ENCODE data around the gene PRKG2. TPM values are rescaled to one million over a fixed set of nuclear protein-coding genes. Genes with fewer than 3 reads are reported as not detected.

Gene PRKG2
- total RNA-seq, 2 experiments from 2014 or later: 0.27 to 0.39 TPM

DNA sequence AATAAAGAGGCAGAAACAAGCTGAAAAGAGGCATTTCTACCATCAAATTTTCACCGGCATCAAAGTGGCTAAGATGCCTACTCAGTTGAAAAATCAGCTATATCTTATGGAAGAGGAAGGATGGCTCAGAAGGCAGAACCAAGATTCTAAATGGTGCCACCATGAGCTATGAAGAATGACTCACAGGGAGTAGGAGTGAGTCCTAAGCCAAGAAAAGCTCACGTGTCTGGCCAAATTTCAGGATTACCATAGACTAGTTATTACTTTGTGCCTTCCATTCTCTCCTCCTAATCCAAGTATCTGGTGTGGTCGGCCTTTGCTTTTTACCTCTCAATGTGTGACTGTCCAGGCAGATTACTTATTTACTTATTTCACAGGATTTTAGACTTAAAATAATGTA lies 129.7 kb downstream of the PRKG2 start:
- no peak for DNase-seq
- no peak for ATAC-seq (ENCODE audit: poor library complexity)
- Histone ChIP-seq H3K36me3 (ENCODE audit: insufficient read depth, low read length) (no peaks in the 10 kb centered on the region), H3K9me3 (ENCODE audit: control insufficient read depth in 1 of 2, insufficient read depth in 1 of 2, low read length in 2 of 2) (no peaks in the 10 kb centered on the region), H3K27me3 (ENCODE audit: control insufficient read depth in 1 of 2, insufficient read depth in 2 of 2, low read length in 2 of 2) (no peaks in the 10 kb centered on the region), H3K4me3 (ENCODE audit: low read length) (no peak overlapping the region), H3K4me1 (ENCODE audit: insufficient read depth, low read length) (no peaks in the 10 kb centered on the region), H3K27ac (ENCODE audit: low read depth in 1 of 2, low read length in 2 of 2) (no peak overlapping the region)
- TF ChIP-seq, protein P1, sequence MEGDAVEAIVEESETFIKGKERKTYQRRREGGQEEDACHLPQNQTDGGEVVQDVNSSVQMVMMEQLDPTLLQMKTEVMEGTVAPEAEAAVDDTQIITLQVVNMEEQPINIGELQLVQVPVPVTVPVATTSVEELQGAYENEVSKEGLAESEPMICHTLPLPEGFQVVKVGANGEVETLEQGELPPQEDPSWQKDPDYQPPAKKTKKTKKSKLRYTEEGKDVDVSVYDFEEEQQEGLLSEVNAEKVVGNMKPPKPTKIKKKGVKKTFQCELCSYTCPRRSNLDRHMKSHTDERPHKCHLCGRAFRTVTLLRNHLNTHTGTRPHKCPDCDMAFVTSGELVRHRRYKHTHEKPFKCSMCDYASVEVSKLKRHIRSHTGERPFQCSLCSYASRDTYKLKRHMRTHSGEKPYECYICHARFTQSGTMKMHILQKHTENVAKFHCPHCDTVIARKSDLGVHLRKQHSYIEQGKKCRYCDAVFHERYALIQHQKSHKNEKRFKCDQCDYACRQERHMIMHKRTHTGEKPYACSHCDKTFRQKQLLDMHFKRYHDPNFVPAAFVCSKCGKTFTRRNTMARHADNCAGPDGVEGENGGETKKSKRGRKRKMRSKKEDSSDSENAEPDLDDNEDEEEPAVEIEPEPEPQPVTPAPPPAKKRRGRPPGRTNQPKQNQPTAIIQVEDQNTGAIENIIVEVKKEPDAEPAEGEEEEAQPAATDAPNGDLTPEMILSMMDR (IDR thresholded peaks at IDR 0.05): no peak
- Mint-ChIP-seq H3K9me3 (no peaks in the 10 kb centered on the region), H3K36me3 (ENCODE audit: low read depth) (no peaks in the 10 kb centered on the region), H3K27ac (no peak overlapping the region), H3K4me3 (no peak overlapping the region), H3K4me1 (ENCODE audit: low read depth) (no peaks in the 10 kb centered on the region), H3K27me3 (no peaks in the 10 kb centered on the region)
- POLR2A ChIA-PET: no interaction called here
- intact Hi-C loops (cut with DNase I, micrococcal nuclease): loop anchor here in 1 of 2 experiments (5.0 kb wide), 1 partner anchor 172 kb away; no protein-coding TSS in a partner anchor
- CTCF ChIA-PET: no interaction called here

DNA sequence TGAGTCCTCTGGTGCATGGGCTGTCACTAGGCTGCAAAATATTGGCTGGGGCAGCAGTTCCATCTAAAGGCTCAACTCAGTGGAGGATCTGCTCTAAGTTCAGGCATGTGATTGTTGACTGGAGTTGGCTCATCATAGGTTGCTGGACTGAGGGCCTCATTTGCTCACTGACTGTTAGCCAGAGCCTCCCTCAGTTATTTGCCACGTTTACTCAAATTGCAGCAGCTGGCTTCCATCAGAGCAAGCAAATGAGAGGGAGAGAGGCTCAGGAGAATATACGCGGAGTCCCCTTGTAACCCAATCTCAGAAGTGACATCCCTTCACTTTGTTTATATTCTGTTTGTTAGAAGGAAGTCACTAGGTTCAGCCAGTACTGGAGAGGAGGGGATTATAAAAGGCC lies 130.4 kb downstream of the PRKG2 start:
- H3K4me1 Mint-ChIP-seq (ENCODE audit: low read depth): no peaks in the 10 kb centered on the region
- no peaks in the 10 kb centered on the region for H3K9me3 Mint-ChIP-seq
- TF ChIP-seq, protein P1 (IDR thresholded peaks at IDR 0.05): no peak
- no peak overlapping the region for H3K27ac ChIP-seq (ENCODE audit: low read depth in 1 of 2, low read length in 2 of 2)
- ATAC-seq (ENCODE audit: poor library complexity) (no peak), DNase-seq (no peak)
- no peaks in the 10 kb centered on the region for H3K27me3 Mint-ChIP-seq
- H3K9me3 ChIP-seq (ENCODE audit: control insufficient read depth in 1 of 2, insufficient read depth in 1 of 2, low read length in 2 of 2): no peaks in the 10 kb centered on the region
- no peak overlapping the region for H3K27ac Mint-ChIP-seq
- intact Hi-C loops (cut with DNase I, micrococcal nuclease): loop anchor here in 1 of 2 experiments (5.0 kb wide), 1 partner anchor 173 kb away; no protein-coding TSS in a partner anchor
- H3K4me3 Mint-ChIP-seq: no peak overlapping the region
- no peaks in the 10 kb centered on the region for H3K36me3 Mint-ChIP-seq (ENCODE audit: low read depth)
- CTCF ChIA-PET: interaction anchor here (1.0 kb wide), 1 partner anchor 268 kb away, joined by 3 read pairs; no protein-coding TSS in a partner anchor
- H3K36me3 ChIP-seq (ENCODE audit: insufficient read depth, low read length): no peaks in the 10 kb centered on the region
- no peak overlapping the region for H3K4me3 ChIP-seq (ENCODE audit: low read length)
- POLR2A ChIA-PET: no interaction called here
- no peaks in the 10 kb centered on the region for H3K27me3 ChIP-seq (ENCODE audit: control insufficient read depth in 1 of 2, insufficient read depth in 2 of 2, low read length in 2 of 2)
- no peaks in the 10 kb centered on the region for H3K4me1 ChIP-seq (ENCODE audit: insufficient read depth, low read length)

DNA sequence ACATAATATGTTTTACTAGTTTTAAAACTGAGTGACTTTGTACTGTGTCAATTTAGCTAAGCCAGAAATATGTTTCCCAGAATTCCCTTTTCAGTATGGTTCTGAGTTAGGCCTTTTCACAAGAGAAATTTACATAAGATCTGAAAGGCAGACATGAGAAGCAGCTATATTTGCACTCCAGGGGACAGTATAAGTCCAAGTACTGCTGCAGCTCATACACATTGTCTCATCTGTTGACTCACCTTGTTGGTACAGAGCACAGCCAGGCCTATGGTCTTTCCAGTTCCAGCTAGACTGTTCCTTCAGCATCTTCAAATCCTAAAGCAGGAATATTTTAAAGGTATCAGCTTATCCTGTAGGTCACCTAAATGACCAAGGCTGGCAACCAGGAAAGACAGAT lies 131.0 kb downstream of the PRKG2 start:
- Histone ChIP-seq H3K4me1 (ENCODE audit: insufficient read depth, low read length) (no peaks in the 10 kb centered on the region), H3K36me3 (ENCODE audit: insufficient read depth, low read length) (no peaks in the 10 kb centered on the region), H3K27me3 (ENCODE audit: control insufficient read depth in 1 of 2, insufficient read depth in 2 of 2, low read length in 2 of 2) (no peaks in the 10 kb centered on the region), H3K27ac (ENCODE audit: low read depth in 1 of 2, low read length in 2 of 2) (no peak overlapping the region), H3K4me3 (ENCODE audit: low read length) (no peak overlapping the region), H3K9me3 (ENCODE audit: control insufficient read depth in 1 of 2, insufficient read depth in 1 of 2, low read length in 2 of 2) (no peaks in the 10 kb centered on the region)
- ATAC-seq (ENCODE audit: poor library complexity) (no peak), DNase-seq (no peak)
- ChIA-PET CTCF (interaction anchor here (1.0 kb wide), 1 partner anchor 268 kb away, joined by 3 read pairs; no protein-coding TSS in a partner anchor), POLR2A (no interaction called here)
- no peaks in the 10 kb centered on the region for H3K27me3 Mint-ChIP-seq
- no peaks in the 10 kb centered on the region for H3K36me3 Mint-ChIP-seq (ENCODE audit: low read depth)
- intact Hi-C loops (cut with DNase I, micrococcal nuclease): no loop called here
- no peak overlapping the region for H3K27ac Mint-ChIP-seq
- TF ChIP-seq, protein P1 (IDR thresholded peaks at IDR 0.05): no peak
- H3K9me3 Mint-ChIP-seq: no peaks in the 10 kb centered on the region
- no peak overlapping the region for H3K4me3 Mint-ChIP-seq
- no peaks in the 10 kb centered on the region for H3K4me1 Mint-ChIP-seq (ENCODE audit: low read depth)
